Aorta (tissue), 5 donors: Measurements from ENCODE around the gene TRAK1. TPM values are rescaled to one million over a fixed set of nuclear protein-coding genes. Genes with fewer than 3 reads are reported as not detected.

Source experiments
- ATAC-seq: fragments of 200-7000 bp; cut with Tn5 transposase; one replicate; pipeline ENCODE4 v1.9.1; 2022; ENCODE audit warnings: moderate library complexity; ENCODE audit not compliant: low FRiP score
- DNase-seq, 2 donors: peaks; one replicate each; pipeline ENCODE4 v3.0.0-alpha.2; 2020
- H3K27ac ChIP-seq, 2 donors: one replicate each; pipeline ENCODE4 v1.5.1; 2013; ENCODE audit warnings: low read length in 2 of 2, mild to moderate bottlenecking in 2 of 2, moderate library complexity in 2 of 2, control low read depth in 1 of 2, inconsistent platforms in 1 of 2, low read depth in 1 of 2
- H3K27me3 ChIP-seq, 2 donors: one replicate each; pipeline ENCODE4 v1.6.1; 2013; ENCODE audit warnings: control low read depth in 1 of 2, low read length in 1 of 2, mild to moderate bottlenecking in 1 of 2, moderate library complexity in 1 of 2; ENCODE audit not compliant: insufficient read depth in 2 of 2, control insufficient read depth in 1 of 2
- H3K36me3 ChIP-seq, 2 donors: one replicate each; pipeline ENCODE4 v1.6.1; 2013; ENCODE audit warnings: control low read depth in 1 of 2, low read length in 1 of 2, mild to moderate bottlenecking in 1 of 2; ENCODE audit not compliant: insufficient read depth in 2 of 2, control insufficient read depth in 1 of 2
- H3K4me1 ChIP-seq, 2 donors: one replicate each; pipeline ENCODE4 v1.6.1; 2013; ENCODE audit warnings: low read length in 2 of 2, control low read depth in 1 of 2, mild to moderate bottlenecking in 1 of 2, moderate library complexity in 1 of 2; ENCODE audit not compliant: insufficient read depth in 2 of 2, control insufficient read depth in 1 of 2
- H3K4me3 ChIP-seq, 2 donors: one replicate each; pipeline ENCODE4 v1.5.1; 2013; ENCODE audit warnings: low read length in 2 of 2, control low read depth in 1 of 2, mild to moderate bottlenecking in 1 of 2
- H3K9me3 ChIP-seq: one replicate; pipeline ENCODE4 v1.6.1; 2013; ENCODE audit warnings: mild to moderate bottlenecking, low read length; ENCODE audit not compliant: control insufficient read depth
- WGBS, 2 donors: extraction: QIAGEN DNeasy Blood & Tissue Kit; methylation state at CpG; one replicate each; pipeline ENCODE4 v1.1.7; 2013; 5-methylcytosine and 5-hydroxymethylcytosine counted together
- intact Hi-C, 2 donors: fragments of 100-400 bp; cut with DNase I; formaldehyde crosslinking; loops; one replicate each; pipeline versions ENCODE4 v1.14.2 to v1.15.0; 2022
- polyA plus RNA-seq, 2 donors: library from polyadenylated mRNA; stranded (reverse); fragments of 200-250 nt; gene quantifications; one replicate each; pipeline ENCODE4 v1.2.3, GENCODE V29; 2013
- total RNA-seq, 2 donors: library from RNA; stranded (reverse); fragmentation: NEBNext Ultra II Directional; extraction: Animal tissue kit (Norgen Biotek cat#: 25700); gene quantifications; one replicate each; pipeline ENCODE4 v1.2.1, GENCODE V29; 2021
- donor health status: healthy with polysubstance abuse.
- donor health status: Bipolar disorder and iron deficiency.
- donor health status: DM: no; HTN: no; CAD: no.
- donor health status: DM: no; HTN: no; CAD: no.
- donor health status: DM: yes; HTN: yes; CAD: no.

The TRAK1 gene
- total and polyA plus RNA-seq, 4 donors = 15.7 to 37.7 (median 24.9) TPM

DNA sequence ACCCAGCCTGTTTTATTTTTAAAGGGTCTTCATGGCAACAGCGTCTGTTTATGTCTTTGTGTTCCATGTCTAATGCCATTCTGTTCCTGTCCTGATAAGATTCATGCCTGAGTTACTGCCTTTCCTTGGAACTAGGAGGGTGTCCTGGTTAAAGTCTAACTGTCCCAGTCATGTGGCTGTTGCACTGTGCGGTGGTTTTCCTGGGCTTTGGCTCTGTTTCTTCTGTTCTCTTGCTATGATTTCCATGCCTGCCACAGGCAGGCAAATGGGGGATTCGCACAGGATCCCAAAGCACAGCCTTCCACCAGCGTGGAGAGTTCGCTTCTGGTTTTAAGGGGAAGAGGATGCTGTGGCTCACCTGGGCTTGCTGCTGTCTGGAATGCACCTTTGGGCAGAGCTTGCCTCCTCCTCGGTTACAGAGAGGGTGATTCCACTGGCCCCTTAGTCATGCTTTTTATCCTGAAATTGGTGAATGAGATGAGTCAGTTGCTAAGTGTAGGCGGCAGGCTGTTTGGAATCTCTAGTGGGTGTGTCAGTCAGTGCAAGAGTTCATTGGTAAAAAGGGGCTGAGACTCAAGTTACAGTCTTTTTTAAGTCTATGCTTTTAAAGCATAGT lies 88.1 kb downstream of the TRAK1 start:
- 13 to 19% methylated on average over 7 of the region's 7 CpGs for WGBS, 2 donors
- DNase-seq = no peak

GRCh38 chr3:42180901-42181300 lies 89.7 kb downstream of the TRAK1 start:
- Histone ChIP-seq H3K4me1 (peaks cover 0 to 2% of the 10 kb centered on the region in 2 donors), H3K27me3 (no peaks in the 10 kb centered on the region), H3K4me3 (no peak overlapping the region), H3K9me3 (no peaks in the 10 kb centered on the region), H3K36me3 (no peaks in the 10 kb centered on the region), H3K27ac (no peak overlapping the region)
- DNase-seq = no peak
- 95% methylated on average over 8 of the region's 8 CpGs for WGBS, 2 donors
- ATAC-seq = no peak
- intact Hi-C loops = no loop called here

More for the DNA sequence above, 88.1 kb downstream of the TRAK1 start:
- intact Hi-C loops = loop anchor here in 1 of 2 donors (5.0 kb wide), 1 partner anchor 57 kb away; no protein-coding TSS in a partner anchor
- Histone ChIP-seq H3K27me3 (no peaks in the 10 kb centered on the region), H3K9me3 (no peaks in the 10 kb centered on the region), H3K4me1 (peaks cover 0 to 2% of the 10 kb centered on the region in 2 donors), H3K27ac (peak overlapping the region in 1 of 2 donors; percentile 82), H3K4me3 (no peak overlapping the region), H3K36me3 (no peaks in the 10 kb centered on the region)
- ATAC-seq = peak; percentile 81

GRCh38 chr3:42182555-42182954 lies 91.4 kb downstream of the TRAK1 start:
- Histone ChIP-seq H3K4me3 (no peak overlapping the region), H3K27me3 (no peaks in the 10 kb centered on the region), H3K27ac (no peak overlapping the region), H3K36me3 (no peaks in the 10 kb centered on the region), H3K4me1 (peaks cover 0 to 2% of the 10 kb centered on the region in 2 donors), H3K9me3 (no peaks in the 10 kb centered on the region)
- intact Hi-C loops = no loop called here
- DNase-seq (no peak), ATAC-seq (no peak)
- 53 to 54% methylated on average over 3 of the region's 3 CpGs for WGBS, 2 donors

DNA sequence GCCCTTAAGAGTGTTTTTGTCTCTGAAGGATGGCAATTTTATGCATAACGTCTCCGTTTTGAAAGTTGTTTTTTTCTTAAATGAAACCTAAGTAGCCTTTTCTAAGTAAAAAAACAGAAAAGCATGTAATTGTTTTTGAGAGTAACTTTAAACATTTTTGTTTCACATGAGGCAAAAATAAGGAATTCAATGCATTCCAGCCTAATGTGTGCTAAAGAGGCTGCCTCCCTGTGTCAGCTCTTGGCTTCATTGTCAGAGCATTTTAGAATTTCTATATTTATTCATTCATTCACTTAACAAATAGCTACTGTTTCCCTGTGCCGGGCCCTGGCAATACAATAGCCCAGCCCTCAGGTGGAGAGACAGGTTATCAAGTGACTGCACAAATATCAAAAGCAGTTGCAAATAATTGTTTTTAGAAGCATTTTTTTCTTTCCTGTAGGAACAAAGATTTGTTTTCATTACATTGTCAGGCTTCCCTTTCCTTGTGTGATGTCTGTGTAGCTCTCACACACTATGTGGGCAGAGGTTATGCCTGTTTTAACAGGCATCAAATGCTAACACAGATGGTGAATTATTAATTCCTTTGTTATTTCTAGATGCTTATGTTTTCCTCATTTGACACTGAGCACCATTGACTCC lies 93.0 kb downstream of the TRAK1 start:
- peaks cover 0 to under 1% of the 10 kb centered on the region in 2 donors for H3K4me1 ChIP-seq
- intact Hi-C loops = no loop called here
- WGBS, 2 donors = 44 to 45% methylated on average over 3 of the region's 3 CpGs

GRCh38 chr3:42184651-42185443 lies 93.7 kb downstream of the TRAK1 start:
- Histone ChIP-seq H3K27ac (no peak overlapping the region), H3K9me3 (no peaks in the 10 kb centered on the region), H3K4me3 (no peak overlapping the region), H3K4me1 (no peaks in the 10 kb centered on the region), H3K36me3 (no peaks in the 10 kb centered on the region), H3K27me3 (no peaks in the 10 kb centered on the region)
- intact Hi-C loops = loop anchor here in 1 of 2 donors (5.0 kb wide), 1 partner anchor 68 kb away; no protein-coding TSS in a partner anchor
- ATAC-seq (peak; percentile 15), DNase-seq (peak in 1 of 2 donors; percentile 76)
- 76 to 83% methylated on average over 23 of the region's 23 CpGs for WGBS, 2 donors

More for the DNA sequence above, 93.0 kb downstream of the TRAK1 start:
- no peaks in the 10 kb centered on the region for H3K36me3 ChIP-seq
- no peak overlapping the region for H3K27ac ChIP-seq
- DNase-seq (no peak), ATAC-seq (no peak)
- H3K4me3 ChIP-seq = no peak overlapping the region
- no peaks in the 10 kb centered on the region for H3K27me3 ChIP-seq
- H3K9me3 ChIP-seq = no peaks in the 10 kb centered on the region

GRCh38 chr3:42187936-42188335 lies 96.8 kb downstream of the TRAK1 start:
- intact Hi-C loops = loop anchor here in 1 of 2 donors (5.0 kb wide), 1 partner anchor 71 kb away; no protein-coding TSS in a partner anchor
- Histone ChIP-seq H3K36me3 (no peaks in the 10 kb centered on the region), H3K27ac (no peak overlapping the region), H3K4me1 (no peaks in the 10 kb centered on the region), H3K9me3 (no peaks in the 10 kb centered on the region), H3K27me3 (no peaks in the 10 kb centered on the region), H3K4me3 (no peak overlapping the region)
- 94 to 95% methylated on average over 9 of the region's 9 CpGs for WGBS, 2 donors
- ATAC-seq = no peak
- no peak for DNase-seq

DNA sequence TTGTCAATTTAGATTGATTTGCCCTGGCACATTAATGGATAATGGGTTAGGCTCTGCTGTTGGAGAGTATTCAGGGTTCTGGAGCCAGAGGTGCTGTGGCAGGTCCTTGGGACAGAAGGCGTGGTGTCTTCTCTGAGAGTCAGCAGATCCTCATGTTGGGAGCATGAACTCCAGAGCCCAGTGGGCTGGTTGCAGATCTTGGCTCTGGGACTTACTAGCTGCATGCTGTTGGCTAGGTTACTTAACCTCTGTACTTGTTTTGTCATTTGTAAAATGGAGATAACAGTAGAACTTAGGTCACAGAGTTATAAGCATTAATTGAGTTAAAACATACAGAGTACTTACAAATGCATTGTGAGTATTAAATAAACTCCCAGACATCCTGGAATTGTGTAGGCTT lies 97.2 kb downstream of the TRAK1 start:
- no peaks in the 10 kb centered on the region for H3K9me3 ChIP-seq
- ATAC-seq (no peak), DNase-seq (no peak)
- WGBS, 2 donors = 92 to 94% methylated on average over 1 of the region's 1 CpG
- H3K4me3 ChIP-seq = no peak overlapping the region
- no peaks in the 10 kb centered on the region for H3K36me3 ChIP-seq
- H3K27me3 ChIP-seq = no peaks in the 10 kb centered on the region
- intact Hi-C loops = loop anchor here in 1 of 2 donors (5.0 kb wide), 1 partner anchor 71 kb away; no protein-coding TSS in a partner anchor
- no peak overlapping the region for H3K27ac ChIP-seq
- no peaks in the 10 kb centered on the region for H3K4me1 ChIP-seq

GRCh38 chr3:42189001-42189460 lies 97.9 kb downstream of the TRAK1 start:
- H3K9me3 ChIP-seq = no peaks in the 10 kb centered on the region
- intact Hi-C loops = loop anchor here in 1 of 2 donors (5.0 kb wide), 1 partner anchor 72 kb away; no protein-coding TSS in a partner anchor
- WGBS, 2 donors = 71 to 91% methylated on average over 6 of the region's 6 CpGs
- H3K27ac ChIP-seq = no peak overlapping the region
- ATAC-seq (peak; percentile 12), DNase-seq (peak in 1 of 2 donors; percentile 25)
- H3K36me3 ChIP-seq = no peaks in the 10 kb centered on the region
- no peak overlapping the region for H3K4me3 ChIP-seq
- no peaks in the 10 kb centered on the region for H3K27me3 ChIP-seq
- H3K4me1 ChIP-seq = no peaks in the 10 kb centered on the region
